ENCODE results near the gene MAP4K1.

MAP4K1 gene

GRCh38 chr19:38547421-38547820 lies 70.3 kb downstream of the MAP4K1 start:
- no peak for TF ChIP-seq FOXP2 (optimal IDR thresholded peaks at IDR 0.05; ENCODE audit: borderline replicate concordance, extremely low read depth, extremely low read length, insufficient read depth)
- TF ChIP-seq TAF1 (IDR thresholded peaks at IDR 0.05; ENCODE audit: borderline replicate concordance, insufficient read depth, low read length), result no peak
- no peak for TF ChIP-seq SIN3A (IDR thresholded peaks at IDR 0.05; ENCODE audit: borderline replicate concordance, insufficient read depth, low read length)
- no peak for TF ChIP-seq POLR2AphosphoS5 (IDR thresholded peaks at IDR 0.05; ENCODE audit: low read depth, low read length)
- TF ChIP-seq, protein P1, sequence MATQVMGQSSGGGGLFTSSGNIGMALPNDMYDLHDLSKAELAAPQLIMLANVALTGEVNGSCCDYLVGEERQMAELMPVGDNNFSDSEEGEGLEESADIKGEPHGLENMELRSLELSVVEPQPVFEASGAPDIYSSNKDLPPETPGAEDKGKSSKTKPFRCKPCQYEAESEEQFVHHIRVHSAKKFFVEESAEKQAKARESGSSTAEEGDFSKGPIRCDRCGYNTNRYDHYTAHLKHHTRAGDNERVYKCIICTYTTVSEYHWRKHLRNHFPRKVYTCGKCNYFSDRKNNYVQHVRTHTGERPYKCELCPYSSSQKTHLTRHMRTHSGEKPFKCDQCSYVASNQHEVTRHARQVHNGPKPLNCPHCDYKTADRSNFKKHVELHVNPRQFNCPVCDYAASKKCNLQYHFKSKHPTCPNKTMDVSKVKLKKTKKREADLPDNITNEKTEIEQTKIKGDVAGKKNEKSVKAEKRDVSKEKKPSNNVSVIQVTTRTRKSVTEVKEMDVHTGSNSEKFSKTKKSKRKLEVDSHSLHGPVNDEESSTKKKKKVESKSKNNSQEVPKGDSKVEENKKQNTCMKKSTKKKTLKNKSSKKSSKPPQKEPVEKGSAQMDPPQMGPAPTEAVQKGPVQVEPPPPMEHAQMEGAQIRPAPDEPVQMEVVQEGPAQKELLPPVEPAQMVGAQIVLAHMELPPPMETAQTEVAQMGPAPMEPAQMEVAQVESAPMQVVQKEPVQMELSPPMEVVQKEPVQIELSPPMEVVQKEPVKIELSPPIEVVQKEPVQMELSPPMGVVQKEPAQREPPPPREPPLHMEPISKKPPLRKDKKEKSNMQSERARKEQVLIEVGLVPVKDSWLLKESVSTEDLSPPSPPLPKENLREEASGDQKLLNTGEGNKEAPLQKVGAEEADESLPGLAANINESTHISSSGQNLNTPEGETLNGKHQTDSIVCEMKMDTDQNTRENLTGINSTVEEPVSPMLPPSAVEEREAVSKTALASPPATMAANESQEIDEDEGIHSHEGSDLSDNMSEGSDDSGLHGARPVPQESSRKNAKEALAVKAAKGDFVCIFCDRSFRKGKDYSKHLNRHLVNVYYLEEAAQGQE (IDR thresholded peaks at IDR 0.05; ENCODE audit: insufficient read depth in 1 of 2, low read depth in 2 of 2, low read length in 2 of 2), result no peak

DNA sequence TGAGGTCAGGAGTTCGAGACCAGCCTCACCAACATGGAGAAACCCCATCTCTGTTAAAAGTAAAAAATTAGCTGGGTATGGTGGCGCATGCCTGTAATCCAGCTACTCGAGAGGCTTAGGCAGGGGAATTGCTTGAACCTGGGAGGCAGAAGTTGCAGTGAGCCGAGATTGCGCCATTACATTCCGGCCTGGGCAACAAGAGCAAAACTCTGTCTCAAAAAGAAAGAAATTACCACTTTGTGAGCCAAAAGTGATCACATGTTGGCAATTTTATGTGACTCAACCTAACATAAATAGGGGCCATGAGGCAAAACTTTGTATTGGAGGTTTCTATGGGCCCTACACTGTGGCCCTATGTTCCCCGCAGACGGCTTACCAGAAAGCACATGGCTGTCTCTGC lies 72.2 kb downstream of the MAP4K1 start:
- TF ChIP-seq POLR2AphosphoS5 (IDR thresholded peaks at IDR 0.05; ENCODE audit: low read depth, low read length) (no peak), SIN3A (IDR thresholded peaks at IDR 0.05; ENCODE audit: borderline replicate concordance, insufficient read depth, low read length) (no peak), FOXP2 (optimal IDR thresholded peaks at IDR 0.05; ENCODE audit: borderline replicate concordance, extremely low read depth, extremely low read length, insufficient read depth) (no peak), TAF1 (IDR thresholded peaks at IDR 0.05; ENCODE audit: borderline replicate concordance, insufficient read depth, low read length) (no peak)
- TF ChIP-seq, protein P1 (IDR thresholded peaks at IDR 0.05; ENCODE audit: insufficient read depth in 1 of 2, low read depth in 2 of 2, low read length in 2 of 2), result no peak

GRCh38 chr19:38544569-38545315 lies 73.0 kb downstream of the MAP4K1 start:
- TF ChIP-seq TAF1 (IDR thresholded peaks at IDR 0.05; ENCODE audit: borderline replicate concordance, insufficient read depth, low read length) (no peak), POLR2AphosphoS5 (IDR thresholded peaks at IDR 0.05; ENCODE audit: low read depth, low read length) (no peak), SIN3A (IDR thresholded peaks at IDR 0.05; ENCODE audit: borderline replicate concordance, insufficient read depth, low read length) (no peak), FOXP2 (optimal IDR thresholded peaks at IDR 0.05; ENCODE audit: borderline replicate concordance, extremely low read depth, extremely low read length, insufficient read depth) (no peak)
- TF ChIP-seq, protein P1 (IDR thresholded peaks at IDR 0.05; ENCODE audit: insufficient read depth in 1 of 2, low read depth in 2 of 2, low read length in 2 of 2), result no peak

- TF ChIP-seq POLR2AphosphoS5 (IDR thresholded peaks at IDR 0.05; ENCODE audit: low read depth, low read length) (no peak), FOXP2 (optimal IDR thresholded peaks at IDR 0.05; ENCODE audit: borderline replicate concordance, extremely low read depth, extremely low read length, insufficient read depth) (no peak), SIN3A (IDR thresholded peaks at IDR 0.05; ENCODE audit: borderline replicate concordance, insufficient read depth, low read length) (no peak), TAF1 (IDR thresholded peaks at IDR 0.05; ENCODE audit: borderline replicate concordance, insufficient read depth, low read length) (no peak)
- TF ChIP-seq, protein P1 (IDR thresholded peaks at IDR 0.05; ENCODE audit: insufficient read depth in 1 of 2, low read depth in 2 of 2, low read length in 2 of 2), result no peak
These were observed 73.8 kb downstream of the MAP4K1 start for GRCh38 chr19:38543807-38544568.

All from PFSK-1 (cell line).